K562 (cell line): ENCODE data around the gene PACSIN2. TPM values are rescaled to one million over a fixed set of nuclear protein-coding genes. Genes with fewer than 3 reads are reported as not detected.

Experiments
- ATAC-seq: fragments of 200-7000 bp; cut with Tn5 transposase; 3 replicates; pipeline ENCODE4 v1.9.1; 2020; ENCODE audit warnings: moderate library complexity
- BruUV-seq: library from RNA; stranded (reverse); fragments of 400-500 nt; replicated peaks from 2 replicates; lab custom pipeline; 2021; lab: Mats Ljungman, UMichigan
- CTCF ChIA-PET: fragments of 300-600 bp; formaldehyde crosslinking; extraction: SDS; loops from one replicate; lab custom pipeline; 2021; ENCODE audit warnings: low intra/inter-chr PET ratio; lab: Yijun Ruan, JAX
- POLR2A ChIA-PET: fragments of 300-600, 350-650 bp; sonication (Branson Sonifier 250); formaldehyde crosslinking; extraction: SDS; loops from one replicate; lab custom pipeline; 2021; ENCODE audit warnings: antibody characterized with exemption, inconsistent platforms; lab: Yijun Ruan, JAX
- DNase-seq, 4 experiments: peaks; one replicate each; pipeline versions ENCODE4 v3.0.0 to v3.0.0-alpha.2; 2011 to 2018; ENCODE audit warnings: low spot score in 3 of 4, mixed read lengths in 3 of 4; ENCODE audit errors: extremely low read depth in 1 of 4
- FAIRE-seq: peaks from 2 replicates; lab custom pipeline; 2011; peaks lifted over from hg19 to GRCh38; lab: Jason Lieb, UNC
- H2AFZ ChIP-seq: 2 replicates; pipeline ENCODE4 v1.6.0; 2011; ENCODE audit warnings: low read depth, low read length, control low read depth, inconsistent platforms
- H3K27ac ChIP-seq: fragments of 200-600 bp; 3 replicates; pipeline ENCODE4 v1.8.0; 2011; ENCODE audit warnings: low read depth, mild to moderate bottlenecking, control low read depth, inconsistent platforms, low read length, moderate library complexity, mixed read lengths; ENCODE audit errors: extremely low read depth
- H3K27me3 ChIP-seq, 2 experiments: fragments of 300-600 bp in 1 of 2; 2 replicates in 1 of 2; 3 replicates in 1 of 2; pipeline versions ENCODE4 v1.6.0 to v1.8.0; 2011; ENCODE audit warnings: inconsistent platforms in 2 of 2, low read length in 2 of 2, mild to moderate bottlenecking in 1 of 2, mixed read lengths in 1 of 2, moderate library complexity in 1 of 2; ENCODE audit not compliant: control insufficient read depth in 2 of 2, insufficient read depth in 2 of 2
- H3K36me3 ChIP-seq: fragments of 300-600 bp; 3 replicates; pipeline ENCODE4 v1.8.0; 2011; ENCODE audit warnings: mild to moderate bottlenecking, low read length, inconsistent platforms; ENCODE audit not compliant: control insufficient read depth, insufficient read depth
- H3K4me1 ChIP-seq, 2 experiments: fragments of 200-600 bp in 1 of 2; replicated peaks in 1 of 2; 2 replicates in 1 of 2; 3 replicates in 1 of 2; pipeline versions ENCODE4 v1.5.1 to v1.8.0; 2011; ENCODE audit warnings: inconsistent platforms in 2 of 2, low read length in 2 of 2, mild to moderate bottlenecking in 1 of 2, mixed read lengths in 1 of 2, moderate library complexity in 1 of 2; ENCODE audit not compliant: control insufficient read depth in 2 of 2, insufficient read depth in 2 of 2
- H3K4me2 ChIP-seq: 2 replicates; pipeline ENCODE4 v1.6.1; 2011; ENCODE audit warnings: low read length, control low read depth, inconsistent platforms, mixed read lengths; ENCODE audit not compliant: insufficient read depth
- H3K4me3 ChIP-seq: fragments of 200-600 bp; sonication (generic), shearing (Covaris generic); 2 replicates; pipeline ENCODE4 v1.5.1; 2016; ENCODE audit warnings: control low read depth, inconsistent platforms
- H3K79me2 ChIP-seq: fragments of 200-600 bp; 3 replicates; pipeline ENCODE4 v1.8.0; 2011; ENCODE audit warnings: low read length, inconsistent platforms; ENCODE audit not compliant: control insufficient read depth, insufficient read depth
- H3K9ac ChIP-seq, 2 experiments: 2 replicates each; pipeline versions ENCODE4 v1.6.0 to v1.6.1; 2011; ENCODE audit warnings: low read depth in 2 of 2, low read length in 2 of 2, control low read depth in 1 of 2, inconsistent platforms in 1 of 2, mild to moderate bottlenecking in 1 of 2, mixed read lengths in 1 of 2; ENCODE audit not compliant: insufficient read depth in 1 of 2
- H3K9me1 ChIP-seq: one replicate; pipeline ENCODE4 v1.6.0; 2011; ENCODE audit warnings: inconsistent platforms, mild to moderate bottlenecking, low read length, moderate library complexity; ENCODE audit not compliant: control insufficient read depth, insufficient read depth
- H3K9me3 ChIP-seq: replicated peaks from 2 replicates; pipeline ENCODE4 v1.5.1; 2011; ENCODE audit warnings: low read depth, low read length, inconsistent platforms; ENCODE audit not compliant: control insufficient read depth, insufficient read depth
- H4K20me1 ChIP-seq: replicated peaks from 2 replicates; pipeline ENCODE4 v1.6.1; 2011; ENCODE audit warnings: low read length, inconsistent platforms, mixed read lengths; ENCODE audit not compliant: control insufficient read depth, insufficient read depth
- BCOR ChIP-seq: fragments of 450-650 bp; IDR thresholded peaks from 2 replicates; pipeline ENCODE4 v1.6.1; 2016
- DIDO1 ChIP-seq: fragments of 450-650 bp; IDR thresholded peaks from 2 replicates; pipeline ENCODE4 v1.6.1; 2016; ENCODE audit warnings: low read depth, missing biosample characterization, missing genetic modification characterization
- E2F3 ChIP-seq: fragments of 250-450 bp; sonication (Bioruptor Pico); IDR thresholded peaks from 2 replicates; pipeline ENCODE4 v1.4.0; 2020; ENCODE audit warnings: mild to moderate bottlenecking
- HMGN3 ChIP-seq: IDR thresholded peaks from 2 replicates; pipeline ENCODE4 v1.6.1; 2011; ENCODE audit warnings: borderline replicate concordance, low read depth, mild to moderate bottlenecking, mixed read lengths, low read length; ENCODE audit not compliant: insufficient read length; ENCODE audit errors: extremely low read depth
- IRF2 ChIP-seq: sonication (generic); formaldehyde crosslinking; IDR thresholded peaks from 2 replicates; pipeline ENCODE4 v1.8.1; 2022; ENCODE audit warnings: mild to moderate bottlenecking, missing genetic modification reagents
- MAFF ChIP-seq: IDR thresholded peaks from 2 replicates; pipeline ENCODE4 v1.6.1; 2012; ENCODE audit warnings: low read length, improper control_type of control experiment
- SREBF2 ChIP-seq: sonication (generic); formaldehyde crosslinking; IDR thresholded peaks from 2 replicates; pipeline ENCODE4 v1.4.0; 2020; ENCODE audit warnings: mild to moderate bottlenecking, missing genetic modification reagents
- TAF15 ChIP-seq: fragments of 200-400 bp; formaldehyde crosslinking; IDR thresholded peaks from 2 replicates; pipeline ENCODE4 v1.6.1; 2017; ENCODE audit warnings: mild to moderate bottlenecking, low read depth, low read length, moderate library complexity
- ZNF280A ChIP-seq: fragments of 450-650 bp; IDR thresholded peaks from 2 replicates; pipeline ENCODE4 v1.6.1; 2018; ENCODE audit warnings: mild to moderate bottlenecking, low read depth; ENCODE audit not compliant: partially characterized antibody
- ZNF282 ChIP-seq: sonication (generic); formaldehyde crosslinking; IDR thresholded peaks from 2 replicates; pipeline ENCODE4 v1.8.1; 2023; ENCODE audit warnings: missing genetic modification reagents
- ZNF584 ChIP-seq: fragments of 200-800 bp; sonication (Bioruptor generic); IDR thresholded peaks from 2 replicates; pipeline ENCODE4 v1.6.1; 2016; ENCODE audit warnings: low read depth, mild to moderate bottlenecking, missing genetic modification characterization, missing compliant biosample characterization
- WGBS: fragments of 100-300 bp; shearing (Covaris generic); methylation state at CpG from one replicate; pipeline ENCODE4 v1.1.6; 2016; ENCODE audit warnings: low coverage, mixed read lengths; ENCODE audit not compliant: insufficient coverage; ENCODE audit errors: missing lambda C conversion rate; 5-methylcytosine and 5-hydroxymethylcytosine counted together
- in situ Hi-C: fragments of 300-500 bp; cut with MboI; formaldehyde crosslinking; loops from 4 replicates; pipeline ENCODE4 v1.15.0; 2018; ENCODE audit warnings: inconsistent platforms, mixed read lengths
- intact Hi-C: fragments of 100-400 bp; cut with micrococcal nuclease; formaldehyde crosslinking; loops from 2 replicates; pipeline ENCODE4 v1.14.2; 2022
- polyA plus RNA-seq, 8 experiments: library from polyadenylated mRNA; depleted of rRNA in 4 of 8; stranded (reverse) in 5 of 8; unstranded in 3 of 8; fragments of >200 nt; fragmentation: Nextera tagmentation in 2 of 8; fragmentation: Illumina TruSeq in 1 of 8; extraction: Ambion mirVana in 2 of 8; extraction: Trizol in 1 of 8; gene quantifications; 2 replicates each; pipeline versions ENCODE4 v1.2.1 to v1.2.3, GENCODE V29; 2011 to 2014; ENCODE audit warnings: inconsistent platforms in 1 of 8, missing spikeins in 1 of 8
- total RNA-seq, 7 experiments: library from RNA; depleted of rRNA in 6 of 7; stranded (reverse); fragments of >200 nt in 6 of 7; fragmentation: Illumina TruSeq in 2 of 7; extraction: Trizol in 2 of 7; gene quantifications; 2 replicates each; pipeline versions ENCODE4 v1.2.1 to v1.2.3, GENCODE V29; 2011 to 2021; ENCODE audit warnings: low replicate concordance in 1 of 7
- TF ChIP-seq, protein P1 (sequence below): fragments of 250-450 bp; sonication (Bioruptor Pico); IDR thresholded peaks from 2 replicates; pipeline ENCODE4 v1.9.0; 2021; ENCODE audit warnings: mild to moderate bottlenecking
- TF ChIP-seq, protein P2 (sequence below): sonication (generic); formaldehyde crosslinking; IDR thresholded peaks from 2 replicates; pipeline ENCODE4 v1.8.1; 2022; ENCODE audit warnings: missing genetic modification reagents
- TF ChIP-seq, protein P3 (sequence below): fragments of 250-450 bp; sonication (Bioruptor Pico); IDR thresholded peaks from 2 replicates; pipeline ENCODE4 v1.5.0; 2021
- TF ChIP-seq, protein P4 (sequence below): sonication (generic); formaldehyde crosslinking; IDR thresholded peaks from 2 replicates; pipeline ENCODE4 v1.8.1; 2022; ENCODE audit warnings: missing genetic modification reagents

PACSIN2 gene
- total and polyA plus RNA-seq, 9 of the 15 experiments (the other 6 are each of a cell fraction or from before 2014, with no cell fraction given), result 0.45 to 45.1 (median 23.9) TPM

- FAIRE-seq (no peak), DNase-seq (no peak), ATAC-seq (no peak)
- BruUV-seq, result no TSS peak
- H3K79me2 ChIP-seq, result peaks cover 19% of the 10 kb centered on the region; the same call in 2 of the 3 replicates
- H2AFZ ChIP-seq, result no peak overlapping the region
- no peaks in the 10 kb centered on the region; the same call in 2 of the 3 replicates for H3K36me3 ChIP-seq
- H3K4me1 ChIP-seq, result peaks cover 0 to 3% of the 10 kb centered on the region in 2 experiments; a peak in 2 of 5 replicates
- H3K27ac ChIP-seq, result no peak overlapping the region
- 63% methylated on average over 6 of the region's 6 CpGs for WGBS
- POLR2A ChIA-PET, result interaction anchor here (0.6 to 0.8 kb wide), 3 partner anchors 12 to 159 kb away, joined by 3 read pairs; no protein-coding TSS in a partner anchor
- H3K4me2 ChIP-seq, result no peak overlapping the region
- H3K4me3 ChIP-seq, result no peak overlapping the region
- H3K27me3 ChIP-seq, result no peaks in the 10 kb centered on the region
- in situ Hi-C loops (no loop called here), intact Hi-C loops (no loop called here)
- 0 out of 4 replicates have a peak overlapping the region, but pooled peaks of 1 of the 2 experiments have one; percentile 20 for H3K9ac ChIP-seq
- H3K9me1 ChIP-seq, result no peaks in the 10 kb centered on the region
- H3K9me3 ChIP-seq, result no peaks in the 10 kb centered on the region
- CTCF ChIA-PET, result no interaction called here
- peaks cover 45% of the 10 kb centered on the region; the same call in 1 of the 2 replicates for H4K20me1 ChIP-seq
- TF ChIP-seq TAF15 (no peak), SREBF2 (CRISPR knock-in tag) (no peak), BCOR (no peak), DIDO1 (tag) (no peak), MAFF (no peak), ZNF280A (no peak), IRF2 (CRISPR knock-in tag) (no peak), ZNF282 (CRISPR knock-in tag) (no peak), ZNF584 (CRISPR knock-in tag) (no peak), E2F3 (no peak), HMGN3 (no peak)
- TF ChIP-seq, protein P1, sequence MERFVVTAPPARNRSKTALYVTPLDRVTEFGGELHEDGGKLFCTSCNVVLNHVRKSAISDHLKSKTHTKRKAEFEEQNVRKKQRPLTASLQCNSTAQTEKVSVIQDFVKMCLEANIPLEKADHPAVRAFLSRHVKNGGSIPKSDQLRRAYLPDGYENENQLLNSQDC (CRISPR knock-in tag), result no peak
- TF ChIP-seq, protein P2, sequence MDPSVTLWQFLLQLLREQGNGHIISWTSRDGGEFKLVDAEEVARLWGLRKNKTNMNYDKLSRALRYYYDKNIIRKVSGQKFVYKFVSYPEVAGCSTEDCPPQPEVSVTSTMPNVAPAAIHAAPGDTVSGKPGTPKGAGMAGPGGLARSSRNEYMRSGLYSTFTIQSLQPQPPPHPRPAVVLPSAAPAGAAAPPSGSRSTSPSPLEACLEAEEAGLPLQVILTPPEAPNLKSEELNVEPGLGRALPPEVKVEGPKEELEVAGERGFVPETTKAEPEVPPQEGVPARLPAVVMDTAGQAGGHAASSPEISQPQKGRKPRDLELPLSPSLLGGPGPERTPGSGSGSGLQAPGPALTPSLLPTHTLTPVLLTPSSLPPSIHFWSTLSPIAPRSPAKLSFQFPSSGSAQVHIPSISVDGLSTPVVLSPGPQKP, result no peak
- TF ChIP-seq, protein P3, sequence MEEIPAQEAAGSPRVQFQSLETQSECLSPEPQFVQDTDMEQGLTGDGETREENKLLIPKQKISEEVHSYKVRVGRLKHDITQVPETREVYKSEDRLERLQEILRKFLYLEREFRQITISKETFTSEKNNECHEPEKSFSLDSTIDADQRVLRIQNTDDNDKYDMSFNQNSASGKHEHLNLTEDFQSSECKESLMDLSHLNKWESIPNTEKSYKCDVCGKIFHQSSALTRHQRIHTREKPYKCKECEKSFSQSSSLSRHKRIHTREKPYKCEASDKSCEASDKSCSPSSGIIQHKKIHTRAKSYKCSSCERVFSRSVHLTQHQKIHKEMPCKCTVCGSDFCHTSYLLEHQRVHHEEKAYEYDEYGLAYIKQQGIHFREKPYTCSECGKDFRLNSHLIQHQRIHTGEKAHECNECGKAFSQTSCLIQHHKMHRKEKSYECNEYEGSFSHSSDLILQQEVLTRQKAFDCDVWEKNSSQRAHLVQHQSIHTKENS (CRISPR knock-in tag), result no peak
- TF ChIP-seq, protein P4, sequence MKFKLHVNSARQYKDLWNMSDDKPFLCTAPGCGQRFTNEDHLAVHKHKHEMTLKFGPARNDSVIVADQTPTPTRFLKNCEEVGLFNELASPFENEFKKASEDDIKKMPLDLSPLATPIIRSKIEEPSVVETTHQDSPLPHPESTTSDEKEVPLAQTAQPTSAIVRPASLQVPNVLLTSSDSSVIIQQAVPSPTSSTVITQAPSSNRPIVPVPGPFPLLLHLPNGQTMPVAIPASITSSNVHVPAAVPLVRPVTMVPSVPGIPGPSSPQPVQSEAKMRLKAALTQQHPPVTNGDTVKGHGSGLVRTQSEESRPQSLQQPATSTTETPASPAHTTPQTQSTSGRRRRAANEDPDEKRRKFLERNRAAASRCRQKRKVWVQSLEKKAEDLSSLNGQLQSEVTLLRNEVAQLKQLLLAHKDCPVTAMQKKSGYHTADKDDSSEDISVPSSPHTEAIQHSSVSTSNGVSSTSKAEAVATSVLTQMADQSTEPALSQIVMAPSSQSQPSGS, result no peak
Measured at GRCh38 chr22:42914511-42915076, 100.4 kb downstream of the PACSIN2 start.
